HCT116 (cell line): ENCODE measurements around the gene TIMM44.

Experiments used
- ATF3 ChIP-seq: IDR thresholded peaks from 2 replicates; pipeline ENCODE4 v1.6.1; 2012
- CEBPB ChIP-seq: IDR thresholded peaks from 2 replicates; pipeline ENCODE4 v1.6.1; 2012; ENCODE audit warnings: low read depth
- EZH2phosphoT487 ChIP-seq: fragments of 200-600 bp; IDR thresholded peaks from 2 replicates; pipeline ENCODE4 v1.6.1; 2018; ENCODE audit warnings: antibody characterized with exemption, borderline replicate concordance
- JUND ChIP-seq: IDR thresholded peaks from 2 replicates; pipeline ENCODE4 v1.6.1; 2012
- POLR2AphosphoS5 ChIP-seq: IDR thresholded peaks from 2 replicates; pipeline ENCODE4 v1.6.1; 2011; ENCODE audit warnings: mild to moderate bottlenecking, low read depth, low read length, moderate library complexity
- RAD21 ChIP-seq: IDR thresholded peaks from 2 replicates; pipeline ENCODE4 v1.6.1; 2012; ENCODE audit warnings: low read depth, mild to moderate bottlenecking
- SRF ChIP-seq: IDR thresholded peaks from 2 replicates; pipeline ENCODE4 v1.6.1; 2012; ENCODE audit warnings: low read depth
- ZNF274 ChIP-seq: fragments of 200-500 bp; sonication (Bioruptor generic); IDR thresholded peaks from 2 replicates; pipeline ENCODE4 v1.6.1; 2014; ENCODE audit warnings: mild to moderate bottlenecking, low read depth, low read length, inconsistent platforms
- TF ChIP-seq, protein P1 (sequence below), 3 experiments: fragments of 200-600 bp in 1 of 3; sonication (generic) in 1 of 3; IDR thresholded peaks in 2 of 3; conservative IDR thresholded peaks in 1 of 3; 2 replicates each; pipeline ENCODE4 v1.5.1; 2012 to 2017; ENCODE audit warnings: low read depth in 2 of 3, low read length in 2 of 3, antibody characterized with exemption in 1 of 3, borderline replicate concordance in 1 of 3, control low read depth in 1 of 3, mild to moderate bottlenecking in 1 of 3, mixed read lengths in 1 of 3, mixed run types in 1 of 3, moderate library complexity in 1 of 3; ENCODE audit not compliant: insufficient read depth in 1 of 3
- TF ChIP-seq, protein P2 (sequence below): IDR thresholded peaks from 2 replicates; pipeline ENCODE4 v1.6.1; 2012

DNA sequence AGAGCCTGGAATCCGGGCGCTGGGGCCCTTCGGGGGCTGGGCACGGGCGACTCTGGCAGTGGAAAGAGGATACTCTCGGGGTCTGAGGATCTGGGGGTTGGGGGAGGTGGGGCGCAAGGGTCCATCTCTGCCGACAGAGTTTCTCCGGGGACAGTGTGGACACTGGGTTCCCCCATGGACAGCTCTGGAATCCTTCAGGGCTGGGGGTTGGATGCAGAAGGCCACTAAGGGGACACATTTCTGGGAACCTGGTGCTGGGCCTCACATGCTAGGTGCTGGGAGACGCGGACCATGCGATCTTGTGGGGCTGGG lies 26.6 kb downstream of the TIMM44 start:
- TF ChIP-seq RAD21 (no peak), SRF (no peak), ZNF274 (no peak), POLR2AphosphoS5 (no peak), JUND (no peak), ATF3 (no peak), EZH2phosphoT487 (no peak), CEBPB (no peak)
- TF ChIP-seq, protein P1, sequence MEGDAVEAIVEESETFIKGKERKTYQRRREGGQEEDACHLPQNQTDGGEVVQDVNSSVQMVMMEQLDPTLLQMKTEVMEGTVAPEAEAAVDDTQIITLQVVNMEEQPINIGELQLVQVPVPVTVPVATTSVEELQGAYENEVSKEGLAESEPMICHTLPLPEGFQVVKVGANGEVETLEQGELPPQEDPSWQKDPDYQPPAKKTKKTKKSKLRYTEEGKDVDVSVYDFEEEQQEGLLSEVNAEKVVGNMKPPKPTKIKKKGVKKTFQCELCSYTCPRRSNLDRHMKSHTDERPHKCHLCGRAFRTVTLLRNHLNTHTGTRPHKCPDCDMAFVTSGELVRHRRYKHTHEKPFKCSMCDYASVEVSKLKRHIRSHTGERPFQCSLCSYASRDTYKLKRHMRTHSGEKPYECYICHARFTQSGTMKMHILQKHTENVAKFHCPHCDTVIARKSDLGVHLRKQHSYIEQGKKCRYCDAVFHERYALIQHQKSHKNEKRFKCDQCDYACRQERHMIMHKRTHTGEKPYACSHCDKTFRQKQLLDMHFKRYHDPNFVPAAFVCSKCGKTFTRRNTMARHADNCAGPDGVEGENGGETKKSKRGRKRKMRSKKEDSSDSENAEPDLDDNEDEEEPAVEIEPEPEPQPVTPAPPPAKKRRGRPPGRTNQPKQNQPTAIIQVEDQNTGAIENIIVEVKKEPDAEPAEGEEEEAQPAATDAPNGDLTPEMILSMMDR (IDR thresholded peaks at IDR 0.05 in 2 of 3, conservative IDR thresholded peaks at IDR 0.05 in 1 of 3; ENCODE audit: borderline replicate concordance in 1 of 3, insufficient read depth in 1 of 3, low read depth in 2 of 3, low read length in 2 of 3): no peak
- TF ChIP-seq, protein P2, sequence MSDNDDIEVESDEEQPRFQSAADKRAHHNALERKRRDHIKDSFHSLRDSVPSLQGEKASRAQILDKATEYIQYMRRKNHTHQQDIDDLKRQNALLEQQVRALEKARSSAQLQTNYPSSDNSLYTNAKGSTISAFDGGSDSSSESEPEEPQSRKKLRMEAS: no peak
